GM12874 (cell line): ENCODE measurements around the gene POLA1.

Source experiments
- CTCF ChIP-seq: IDR thresholded peaks from 2 replicates; pipeline ENCODE4 v1.5.1; 2011; ENCODE audit warnings: low read depth, mild to moderate bottlenecking, control low read depth, low read length, moderate library complexity; ENCODE audit not compliant: insufficient read depth

The POLA1 gene

GRCh38 chrX:24963823-24964222, 270.1 kb downstream of the POLA1 start:
- no peak for TF ChIP-seq CTCF

GRCh38 chrX:24965372-24965771, 271.7 kb downstream of the POLA1 start:
- no peak for TF ChIP-seq CTCF

GRCh38 chrX:24969812-24970211, 276.1 kb downstream of the POLA1 start:
- TF ChIP-seq CTCF: no peak

DNA sequence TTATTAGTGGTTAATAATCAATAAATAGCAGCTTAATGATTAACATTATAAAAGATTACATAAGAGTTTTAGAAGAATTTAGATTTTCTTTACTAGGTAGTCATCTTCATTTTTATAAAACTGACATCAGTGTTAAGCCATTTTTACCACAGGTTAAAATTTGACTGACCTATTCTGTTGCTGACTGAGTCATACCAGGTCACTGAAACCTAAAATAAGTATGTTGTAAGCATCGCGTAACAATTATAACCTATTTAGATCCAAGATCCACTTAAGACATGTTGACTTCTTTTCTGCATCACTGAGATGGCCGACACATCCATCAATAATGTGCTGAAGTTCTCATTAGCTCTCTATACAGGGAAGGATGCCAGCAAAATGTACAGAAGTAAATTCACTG, 285.4 kb downstream of the POLA1 start:
- no peak for TF ChIP-seq CTCF

- no peak for TF ChIP-seq CTCF
These were observed 287.3 kb downstream of the POLA1 start for GRCh38 chrX:24981030-24981429.

DNA sequence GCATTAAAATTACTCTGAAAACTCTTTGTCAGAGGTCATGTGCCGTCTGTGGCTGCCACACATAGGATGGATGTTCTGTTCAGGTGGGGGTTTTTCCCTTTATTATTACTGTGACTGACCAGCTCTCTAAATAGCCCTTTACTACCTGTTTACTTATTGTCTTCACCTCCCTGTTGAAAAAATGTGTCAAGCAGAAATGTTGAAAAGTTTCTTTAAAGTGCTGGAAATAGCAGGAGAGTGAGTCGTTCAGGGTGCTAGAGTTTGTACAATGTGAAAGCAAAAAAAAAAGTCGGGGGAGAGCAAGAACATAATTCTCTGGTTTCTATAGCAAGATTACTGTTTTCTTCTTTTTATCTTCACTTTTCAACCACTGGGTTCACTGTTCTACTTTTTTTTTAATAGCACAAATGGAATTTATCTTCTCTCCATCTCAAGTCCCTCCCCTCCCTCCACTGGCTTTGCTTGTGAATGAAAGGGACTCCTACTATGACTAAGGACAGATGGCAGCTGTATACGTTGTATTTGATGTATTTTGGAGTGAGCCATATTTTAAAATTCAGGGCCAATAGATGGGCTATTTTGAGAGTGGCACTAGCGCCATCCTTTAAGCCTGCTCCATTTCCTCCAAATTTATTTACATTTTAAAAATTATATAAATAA, 288.7 kb downstream of the POLA1 start:
- TF ChIP-seq CTCF: no peak

GRCh38 chrX:24983931-24984330, 290.2 kb downstream of the POLA1 start:
- TF ChIP-seq CTCF: no peak
